ENCODE data around the gene RPSA. TPM values are rescaled to one million over a fixed set of nuclear protein-coding genes. Genes with fewer than 3 reads are reported as not detected.
"Not testable (repeated sequence)": the region's sequence is repeated elsewhere in the genome, so short reads cannot be mapped to it uniquely, and the experiment has no call there.

Gene RPSA
- total RNA-seq, 2 experiments from 2014 or later: 1,930 to 1,974 TPM

DNA sequence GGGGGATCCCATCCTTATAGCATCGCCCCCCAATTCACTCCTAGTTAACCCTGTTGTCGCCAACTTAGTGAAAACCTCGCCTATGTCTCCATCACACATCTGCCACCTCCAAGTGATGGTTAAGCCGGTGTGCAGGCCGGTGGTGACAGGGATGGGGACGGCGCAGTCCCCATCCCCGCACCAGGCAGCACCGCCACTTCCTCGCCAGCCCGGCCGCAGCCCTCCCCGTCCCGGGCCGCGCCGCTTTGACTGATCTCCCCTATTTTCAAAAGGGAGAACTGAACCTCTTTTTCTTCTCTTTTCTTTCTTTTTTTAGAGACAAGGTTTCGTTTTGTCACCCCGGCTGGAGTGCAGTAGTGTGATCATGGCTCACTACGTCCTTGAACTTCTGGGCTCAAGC is 49.6 kb downstream of the RPSA start:
- CTCF ChIA-PET: no interaction called here
- TF ChIP-seq, protein P1, sequence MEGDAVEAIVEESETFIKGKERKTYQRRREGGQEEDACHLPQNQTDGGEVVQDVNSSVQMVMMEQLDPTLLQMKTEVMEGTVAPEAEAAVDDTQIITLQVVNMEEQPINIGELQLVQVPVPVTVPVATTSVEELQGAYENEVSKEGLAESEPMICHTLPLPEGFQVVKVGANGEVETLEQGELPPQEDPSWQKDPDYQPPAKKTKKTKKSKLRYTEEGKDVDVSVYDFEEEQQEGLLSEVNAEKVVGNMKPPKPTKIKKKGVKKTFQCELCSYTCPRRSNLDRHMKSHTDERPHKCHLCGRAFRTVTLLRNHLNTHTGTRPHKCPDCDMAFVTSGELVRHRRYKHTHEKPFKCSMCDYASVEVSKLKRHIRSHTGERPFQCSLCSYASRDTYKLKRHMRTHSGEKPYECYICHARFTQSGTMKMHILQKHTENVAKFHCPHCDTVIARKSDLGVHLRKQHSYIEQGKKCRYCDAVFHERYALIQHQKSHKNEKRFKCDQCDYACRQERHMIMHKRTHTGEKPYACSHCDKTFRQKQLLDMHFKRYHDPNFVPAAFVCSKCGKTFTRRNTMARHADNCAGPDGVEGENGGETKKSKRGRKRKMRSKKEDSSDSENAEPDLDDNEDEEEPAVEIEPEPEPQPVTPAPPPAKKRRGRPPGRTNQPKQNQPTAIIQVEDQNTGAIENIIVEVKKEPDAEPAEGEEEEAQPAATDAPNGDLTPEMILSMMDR (IDR thresholded peaks at IDR 0.05): no peak
- H3K27ac ChIP-seq (ENCODE audit: low read depth in 1 of 2, low read length in 2 of 2): no peak overlapping the region
- no peaks in the 10 kb centered on the region for H3K4me1 ChIP-seq (ENCODE audit: insufficient read depth, low read length)
- Mint-ChIP-seq H3K27ac (no peak overlapping the region), H3K4me1 (ENCODE audit: low read depth) (no peaks in the 10 kb centered on the region), H3K4me3 (no peak overlapping the region), H3K27me3 (peaks cover 52% of the 10 kb centered on the region), H3K9me3 (no peaks in the 10 kb centered on the region), H3K36me3 (ENCODE audit: low read depth) (no peaks in the 10 kb centered on the region)
- intact Hi-C loops (cut with DNase I, micrococcal nuclease): no loop called here
- POLR2A ChIA-PET: no interaction called here
- ATAC-seq (ENCODE audit: poor library complexity): no peak
- no peaks in the 10 kb centered on the region for H3K36me3 ChIP-seq (ENCODE audit: insufficient read depth, low read length)
- DNase-seq: no peak
- no peak overlapping the region for H3K4me3 ChIP-seq (ENCODE audit: low read length)
- H3K9me3 ChIP-seq (ENCODE audit: control insufficient read depth in 1 of 2, insufficient read depth in 1 of 2, low read length in 2 of 2): no peaks in the 10 kb centered on the region
- H3K27me3 ChIP-seq (ENCODE audit: control insufficient read depth in 1 of 2, insufficient read depth in 2 of 2, low read length in 2 of 2): peaks cover 3 to 9% of the 10 kb centered on the region in 2 experiments

DNA sequence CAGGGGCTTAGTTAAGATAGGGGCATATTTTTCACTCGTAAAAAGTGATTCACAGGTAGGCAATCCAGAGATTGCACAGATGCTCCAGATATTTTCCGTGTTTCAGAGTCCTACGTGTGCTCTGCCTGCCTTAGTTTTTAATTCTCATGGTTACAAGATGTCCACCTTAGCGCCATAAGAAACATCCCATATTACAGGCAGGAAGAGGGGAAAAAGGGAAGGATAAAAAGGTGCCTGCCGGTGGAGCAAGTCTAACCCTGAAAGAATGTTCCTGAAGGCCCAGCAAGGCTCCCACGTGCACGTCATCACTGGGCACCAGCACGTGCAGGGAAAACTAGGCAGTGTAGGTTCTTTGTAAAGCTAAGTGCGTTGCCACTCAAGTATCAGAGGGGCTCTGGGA is 50.8 kb downstream of the RPSA start:
- Mint-ChIP-seq H3K4me3 (no peak overlapping the region), H3K9me3 (no peaks in the 10 kb centered on the region), H3K36me3 (ENCODE audit: low read depth) (no peaks in the 10 kb centered on the region), H3K4me1 (ENCODE audit: low read depth) (no peaks in the 10 kb centered on the region), H3K27me3 (peaks cover 52% of the 10 kb centered on the region), H3K27ac (no peak overlapping the region)
- Histone ChIP-seq H3K27ac (ENCODE audit: low read depth in 1 of 2, low read length in 2 of 2) (no peak overlapping the region), H3K4me3 (ENCODE audit: low read length) (no peak overlapping the region), H3K27me3 (ENCODE audit: control insufficient read depth in 1 of 2, insufficient read depth in 2 of 2, low read length in 2 of 2) (peaks cover 3 to 9% of the 10 kb centered on the region in 2 experiments), H3K9me3 (ENCODE audit: control insufficient read depth in 1 of 2, insufficient read depth in 1 of 2, low read length in 2 of 2) (no peaks in the 10 kb centered on the region), H3K4me1 (ENCODE audit: insufficient read depth, low read length) (no peaks in the 10 kb centered on the region), H3K36me3 (ENCODE audit: insufficient read depth, low read length) (no peaks in the 10 kb centered on the region)
- no peak for DNase-seq
- TF ChIP-seq, protein P1 (IDR thresholded peaks at IDR 0.05): no peak
- ATAC-seq (ENCODE audit: poor library complexity): no peak
- POLR2A ChIA-PET: no interaction called here
- intact Hi-C loops (cut with DNase I, micrococcal nuclease): no loop called here
- CTCF ChIA-PET: no interaction called here

DNA sequence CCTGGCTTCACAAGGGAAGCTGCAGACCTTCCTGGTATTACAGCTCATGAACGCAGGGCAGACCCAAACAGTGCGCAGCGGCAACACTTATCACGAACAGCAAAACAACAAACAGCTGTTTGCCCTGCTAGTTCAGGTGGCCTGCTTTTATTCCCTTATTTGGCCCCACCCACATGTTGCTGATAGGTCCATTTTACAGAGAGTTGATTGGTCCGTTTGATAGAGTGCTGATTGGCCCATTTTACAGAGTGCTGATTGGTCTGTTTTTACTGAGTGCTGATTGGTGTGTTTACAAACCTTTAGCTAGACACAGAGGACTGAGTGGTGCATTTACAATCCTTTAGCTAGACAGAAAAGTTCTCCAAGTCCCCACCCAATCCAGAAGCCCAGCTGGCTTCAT is 52.1 kb downstream of the RPSA start:
- H3K27me3 ChIP-seq (ENCODE audit: control insufficient read depth in 1 of 2, insufficient read depth in 2 of 2, low read length in 2 of 2); H3K36me3 Mint-ChIP-seq (ENCODE audit: low read depth); H3K9me3 ChIP-seq (ENCODE audit: control insufficient read depth in 1 of 2, insufficient read depth in 1 of 2, low read length in 2 of 2); H3K9me3 Mint-ChIP-seq; POLR2A ChIA-PET; H3K27ac ChIP-seq (ENCODE audit: low read depth in 1 of 2, low read length in 2 of 2); intact Hi-C loops (cut with DNase I, micrococcal nuclease); H3K4me3 ChIP-seq (ENCODE audit: low read length); H3K27ac Mint-ChIP-seq; H3K4me3 Mint-ChIP-seq; DNase-seq; ATAC-seq (ENCODE audit: poor library complexity); H3K36me3 ChIP-seq (ENCODE audit: insufficient read depth, low read length); H3K4me1 Mint-ChIP-seq (ENCODE audit: low read depth); H3K4me1 ChIP-seq (ENCODE audit: insufficient read depth, low read length): not testable (repeated sequence)
- H3K27me3 Mint-ChIP-seq: peaks cover 49% of the 10 kb centered on the region
- CTCF ChIA-PET: interaction anchor here (0.7 to 0.9 kb wide), 2 partner anchors 11 to 34 kb away, joined by 3 read pairs; no protein-coding TSS in a partner anchor

DNA sequence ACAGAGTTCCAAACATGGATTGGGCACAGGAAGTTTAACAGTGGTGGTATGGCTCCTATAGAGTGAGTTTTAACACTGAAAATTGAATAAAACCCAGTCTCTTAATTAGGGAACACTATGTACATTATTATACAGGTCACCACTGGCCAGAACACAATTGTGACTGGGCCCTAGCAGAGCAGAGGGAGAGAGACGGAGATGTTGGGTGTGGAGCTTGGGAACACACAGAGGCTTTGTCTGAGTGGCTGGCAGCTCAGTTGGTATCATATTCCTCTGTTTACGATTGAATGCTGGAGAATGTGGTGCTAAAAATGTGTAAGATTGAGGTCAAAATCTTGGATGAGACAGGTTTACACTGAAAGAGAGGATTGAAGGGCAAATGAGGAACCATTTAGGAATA is 54.2 kb downstream of the RPSA start:
- H3K27ac ChIP-seq (ENCODE audit: low read depth in 1 of 2, low read length in 2 of 2): no peak overlapping the region
- no peaks in the 10 kb centered on the region for H3K36me3 Mint-ChIP-seq (ENCODE audit: low read depth)
- CTCF ChIA-PET: interaction anchor here (0.7 to 1.2 kb wide), 2 partner anchors 13 kb away, joined by 3 read pairs; no protein-coding TSS in a partner anchor
- TF ChIP-seq, protein P1 (IDR thresholded peaks at IDR 0.05): no peak
- no peak overlapping the region for H3K27ac Mint-ChIP-seq
- H3K27me3 Mint-ChIP-seq: peaks cover 40% of the 10 kb centered on the region
- H3K36me3 ChIP-seq (ENCODE audit: insufficient read depth, low read length): no peaks in the 10 kb centered on the region
- POLR2A ChIA-PET: no interaction called here
- no peak overlapping the region for H3K4me3 Mint-ChIP-seq
- no peaks in the 10 kb centered on the region for H3K4me1 ChIP-seq (ENCODE audit: insufficient read depth, low read length)
- H3K9me3 ChIP-seq (ENCODE audit: control insufficient read depth in 1 of 2, insufficient read depth in 1 of 2, low read length in 2 of 2): no peaks in the 10 kb centered on the region
- H3K4me1 Mint-ChIP-seq (ENCODE audit: low read depth): no peaks in the 10 kb centered on the region
- intact Hi-C loops (cut with DNase I, micrococcal nuclease): no loop called here
- no peaks in the 10 kb centered on the region for H3K9me3 Mint-ChIP-seq
- no peak for ATAC-seq (ENCODE audit: poor library complexity)
- no peaks in the 10 kb centered on the region for H3K27me3 ChIP-seq (ENCODE audit: control insufficient read depth in 1 of 2, insufficient read depth in 2 of 2, low read length in 2 of 2)
- no peak for DNase-seq
- H3K4me3 ChIP-seq (ENCODE audit: low read length): no peak overlapping the region

Measured in CD4-positive, alpha-beta T cell (primary cell).